Astrocyte of the spinal cord (primary cell): Measurements from ENCODE around the gene MND1.

Source experiments
- DNase-seq: peaks from one replicate; pipeline ENCODE4 v3.0.0; 2011; ENCODE audit warnings: low read depth, low spot score
- H3K4me3 ChIP-seq: 2 replicates; pipeline ENCODE4 v1.5.1; 2011; ENCODE audit warnings: low read depth, mild to moderate bottlenecking, low read length, moderate library complexity
- in situ Hi-C: cut with HindIII; loops from 2 replicates; pipeline ENCODE4 v1.10.0; 2017; ENCODE audit warnings: low sequenced_read_pairs
- TF ChIP-seq, protein P1 (sequence below): IDR thresholded peaks from 2 replicates; pipeline ENCODE4 v1.5.1; 2012; ENCODE audit warnings: low read depth, mild to moderate bottlenecking, low read length, inconsistent platforms

The MND1 gene, protein sequence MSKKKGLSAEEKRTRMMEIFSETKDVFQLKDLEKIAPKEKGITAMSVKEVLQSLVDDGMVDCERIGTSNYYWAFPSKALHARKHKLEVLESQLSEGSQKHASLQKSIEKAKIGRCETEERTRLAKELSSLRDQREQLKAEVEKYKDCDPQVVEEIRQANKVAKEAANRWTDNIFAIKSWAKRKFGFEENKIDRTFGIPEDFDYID

DNA sequence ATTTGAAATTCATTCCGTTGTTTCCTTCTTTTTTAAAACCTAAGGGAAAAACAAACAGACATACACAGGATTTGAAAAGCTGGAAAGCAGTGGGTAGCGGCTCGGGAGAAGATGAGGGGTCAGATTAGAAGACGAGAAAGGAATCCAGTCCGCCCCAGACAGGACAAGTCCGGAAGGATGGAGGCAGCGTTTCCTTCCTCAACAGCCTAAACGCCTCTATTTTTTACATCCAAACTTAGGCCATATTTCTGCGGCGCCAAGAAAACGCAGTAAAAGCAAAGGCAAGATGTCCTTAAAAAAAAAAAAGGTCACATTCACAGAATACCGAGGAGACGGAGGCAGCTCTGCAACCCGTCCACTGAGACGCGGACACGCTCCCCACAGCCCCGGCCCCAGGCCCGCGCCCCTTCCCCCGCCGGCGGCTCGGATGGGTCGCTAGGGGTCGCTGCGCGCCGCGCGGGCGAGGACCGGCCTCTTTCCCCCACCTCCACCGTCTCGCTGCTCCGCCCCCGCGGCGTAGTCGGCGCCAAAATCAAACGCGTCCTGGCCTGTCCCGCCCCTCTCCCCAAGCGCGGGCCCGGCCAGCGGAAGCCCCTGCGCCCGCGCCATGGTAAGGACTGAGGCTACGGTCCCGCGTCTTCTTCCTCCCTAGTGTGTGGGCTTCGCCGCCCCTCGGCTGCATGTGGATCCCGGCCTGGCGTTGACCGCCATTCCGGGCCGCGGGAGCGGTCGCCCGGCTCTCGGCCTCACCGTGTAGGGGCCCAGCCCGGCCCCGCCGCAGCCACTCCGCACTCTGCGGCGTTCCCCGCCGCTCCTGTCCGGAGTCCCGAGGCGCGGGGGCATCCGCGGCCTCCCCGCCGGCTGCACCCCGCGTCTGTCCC lies at the start of gene MND1:
MND1 (plus strand) TSS at position 558 of the 881 bp plus-strand sequence; CDS start at position 608, 50 bp downstream.
- DNase-seq = peak; percentile 75
- H3K4me3 ChIP-seq = peak within 1 kb of the TSS; percentile 57
- in situ Hi-C loops = no loop called here
- TF ChIP-seq, protein P1, sequence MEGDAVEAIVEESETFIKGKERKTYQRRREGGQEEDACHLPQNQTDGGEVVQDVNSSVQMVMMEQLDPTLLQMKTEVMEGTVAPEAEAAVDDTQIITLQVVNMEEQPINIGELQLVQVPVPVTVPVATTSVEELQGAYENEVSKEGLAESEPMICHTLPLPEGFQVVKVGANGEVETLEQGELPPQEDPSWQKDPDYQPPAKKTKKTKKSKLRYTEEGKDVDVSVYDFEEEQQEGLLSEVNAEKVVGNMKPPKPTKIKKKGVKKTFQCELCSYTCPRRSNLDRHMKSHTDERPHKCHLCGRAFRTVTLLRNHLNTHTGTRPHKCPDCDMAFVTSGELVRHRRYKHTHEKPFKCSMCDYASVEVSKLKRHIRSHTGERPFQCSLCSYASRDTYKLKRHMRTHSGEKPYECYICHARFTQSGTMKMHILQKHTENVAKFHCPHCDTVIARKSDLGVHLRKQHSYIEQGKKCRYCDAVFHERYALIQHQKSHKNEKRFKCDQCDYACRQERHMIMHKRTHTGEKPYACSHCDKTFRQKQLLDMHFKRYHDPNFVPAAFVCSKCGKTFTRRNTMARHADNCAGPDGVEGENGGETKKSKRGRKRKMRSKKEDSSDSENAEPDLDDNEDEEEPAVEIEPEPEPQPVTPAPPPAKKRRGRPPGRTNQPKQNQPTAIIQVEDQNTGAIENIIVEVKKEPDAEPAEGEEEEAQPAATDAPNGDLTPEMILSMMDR = peak; percentile 74

DNA sequence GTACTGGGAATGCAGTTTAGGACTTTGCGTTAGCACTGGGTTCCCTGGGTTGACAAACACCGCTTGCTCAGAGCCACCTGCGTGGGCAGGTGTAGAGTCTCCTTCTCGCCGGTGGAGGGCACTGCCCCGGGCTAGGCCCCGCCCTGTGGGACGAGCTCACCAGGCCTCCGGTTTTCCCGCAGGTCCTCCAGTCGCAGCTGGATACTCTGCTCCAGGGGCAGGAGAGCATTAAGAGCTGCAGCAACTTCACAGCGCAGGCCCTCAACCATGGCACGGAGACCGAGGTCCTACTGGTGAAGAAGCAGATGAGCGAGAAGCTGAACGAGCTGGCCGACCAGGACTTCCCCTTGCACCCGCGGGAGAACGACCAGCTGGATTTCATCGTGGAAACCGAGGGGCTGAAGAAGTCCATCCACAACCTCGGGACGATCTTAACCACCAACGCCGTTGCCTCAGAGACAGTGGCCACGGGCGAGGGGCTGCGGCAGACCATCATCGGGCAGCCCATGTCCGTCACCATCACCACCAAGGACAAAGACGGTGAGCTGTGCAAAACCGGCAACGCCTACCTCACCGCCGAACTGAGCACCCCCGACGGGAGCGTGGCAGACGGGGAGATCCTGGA lies 49.2 kb upstream of the MND1 start:
- in situ Hi-C loops = no loop called here
- DNase-seq = no peak
- TF ChIP-seq, protein P1 = no peak
- no peak overlapping the region for H3K4me3 ChIP-seq

DNA sequence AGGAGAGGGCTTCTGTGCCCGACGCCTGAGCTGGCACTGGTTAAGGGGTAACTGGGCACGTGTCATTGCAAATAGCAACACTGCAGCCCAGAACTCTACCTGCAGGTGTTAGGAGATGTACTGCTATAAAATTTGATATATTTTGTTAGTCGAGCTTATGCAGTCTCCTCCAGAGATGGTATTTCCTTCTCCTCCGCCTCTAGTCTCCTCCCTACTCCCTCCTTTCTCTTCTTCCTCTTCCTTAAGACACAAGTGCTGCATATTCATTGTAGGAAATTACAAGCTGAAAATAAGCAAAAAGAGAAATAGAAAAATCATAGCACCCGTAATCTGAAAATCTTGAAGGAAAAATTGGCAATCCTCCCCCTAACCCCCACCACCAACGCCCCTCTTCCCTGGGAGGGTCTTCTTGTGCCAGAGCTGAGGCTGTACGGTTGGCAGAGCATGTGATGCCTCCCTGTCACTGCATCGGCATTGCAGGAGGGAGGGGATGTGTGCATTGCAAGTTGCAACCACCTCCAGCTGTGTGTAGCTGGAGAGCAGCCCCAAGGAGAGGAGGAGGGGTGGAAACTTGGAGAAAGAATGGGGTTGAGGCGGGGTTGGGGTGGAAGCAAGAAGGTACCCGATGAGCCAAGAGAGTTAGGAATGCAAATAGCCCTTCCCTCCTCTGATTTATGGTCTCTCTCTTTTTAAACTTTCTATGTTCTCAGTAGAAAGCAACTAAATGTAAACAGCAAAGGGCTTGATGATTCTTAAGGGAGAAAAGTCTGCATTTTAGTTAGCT lies 48.3 kb upstream of the MND1 start:
- in situ Hi-C loops = no loop called here
- peak; percentile 62 for DNase-seq
- TF ChIP-seq, protein P1 = no peak
- H3K4me3 ChIP-seq = no peak overlapping the region

DNA sequence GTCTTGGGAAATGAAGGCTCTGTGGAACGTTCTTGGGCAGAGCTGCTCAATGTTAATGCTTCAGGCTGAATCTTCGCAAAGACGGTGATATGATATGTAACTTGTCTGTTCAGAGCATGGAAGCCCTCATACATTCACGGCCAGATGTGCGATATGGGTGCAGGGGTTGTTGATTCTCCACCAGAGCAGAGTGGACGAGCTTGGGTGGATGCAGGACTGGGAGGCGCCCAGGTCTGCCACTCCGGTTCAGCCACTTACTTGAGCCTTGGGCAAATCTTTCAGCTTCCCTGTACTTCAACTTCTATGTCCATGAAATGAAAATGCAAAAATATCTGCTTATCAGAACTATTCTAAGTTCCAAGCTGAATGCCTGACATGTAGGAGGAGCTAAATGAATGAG lies 47.4 kb upstream of the MND1 start:
- H3K4me3 ChIP-seq = no peak overlapping the region
- TF ChIP-seq, protein P1 = no peak
- DNase-seq = no peak
- in situ Hi-C loops = no loop called here

DNA sequence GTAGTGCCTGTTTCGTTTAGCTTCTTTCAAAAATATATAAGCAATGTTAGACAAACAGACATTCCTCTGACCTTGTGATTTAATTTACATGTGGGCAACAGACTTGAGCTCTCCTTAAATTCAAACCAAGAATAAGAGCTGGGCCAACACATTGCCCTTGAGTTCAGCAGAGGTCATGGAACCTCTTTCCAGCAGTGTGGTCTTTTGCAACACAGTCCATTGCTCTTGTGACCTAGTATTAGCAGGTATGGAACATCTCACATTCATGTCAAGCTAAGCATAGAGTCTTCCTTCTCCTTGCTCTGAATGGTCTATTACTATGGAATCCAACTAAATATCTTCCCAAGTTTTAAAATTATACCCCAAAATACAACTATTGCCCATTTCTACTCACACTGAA lies 33.7 kb upstream of the MND1 start:
- TF ChIP-seq, protein P1 = no peak
- in situ Hi-C loops = no loop called here
- no peak overlapping the region for H3K4me3 ChIP-seq

DNA sequence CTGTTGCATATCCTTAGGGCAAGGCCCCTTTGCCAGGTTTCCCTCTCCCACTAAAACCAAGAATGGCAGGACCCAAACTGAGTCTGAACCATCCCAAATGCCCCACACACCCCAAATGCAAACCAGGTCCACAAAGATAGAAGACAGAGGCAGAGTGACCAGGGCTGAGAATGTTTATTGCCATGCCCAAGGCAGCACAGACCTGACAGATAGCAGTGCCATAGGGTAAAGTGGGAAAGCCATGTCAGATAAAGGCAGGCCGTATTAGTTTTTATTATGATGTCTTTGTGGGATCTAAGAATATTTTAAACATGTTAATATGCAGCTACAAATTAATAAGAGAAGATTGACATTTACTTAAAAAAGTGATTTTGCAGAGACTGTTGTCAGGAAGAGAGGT lies 29.6 kb upstream of the MND1 start:
- no peak overlapping the region for H3K4me3 ChIP-seq
- TF ChIP-seq, protein P1 = no peak
- in situ Hi-C loops = no loop called here
- DNase-seq = no peak

More for the DNA sequence above, 33.7 kb upstream of the MND1 start:
- DNase-seq = no peak
